HG03103 (cell line): ENCODE measurements around the gene DKKL1.

ENCODE experiments used
- ATAC-seq: cut with Tn5 transposase; IDR thresholded peaks from one replicate; pipeline ENCODE4 v1.9.1; 2021; ENCODE audit warnings: low read depth; ENCODE audit not compliant: unreplicated experiment

DKKL1 gene

GRCh38 chr19:49391581-49392399, 28.1 kb downstream of the DKKL1 start:
- no peak for ATAC-seq

- ATAC-seq = no peak
These were observed 30.2 kb downstream of the DKKL1 start for GRCh38 chr19:49393881-49394280.

- no peak for ATAC-seq
These were observed 32.1 kb downstream of the DKKL1 start for GRCh38 chr19:49395581-49396407.

GRCh38 chr19:49396738-49397505, 33.2 kb downstream of the DKKL1 start:
- ATAC-seq = no peak

- ATAC-seq = no peak
These were observed 34.4 kb downstream of the DKKL1 start for GRCh38 chr19:49398001-49398615.

GRCh38 chr19:49398931-49399330, 35.3 kb downstream of the DKKL1 start:
- no peak for ATAC-seq

GRCh38 chr19:49400029-49400428, 36.4 kb downstream of the DKKL1 start:
- ATAC-seq = no peak

GRCh38 chr19:49403404-49404187, 39.9 kb downstream of the DKKL1 start:
- ATAC-seq = no peak

GRCh38 chr19:49407079-49407478, 43.4 kb downstream of the DKKL1 start:
- ATAC-seq = no peak

GRCh38 chr19:49407482-49408015, 43.9 kb downstream of the DKKL1 start:
- ATAC-seq = no peak

- ATAC-seq = no peak
These were observed 45.3 kb downstream of the DKKL1 start for GRCh38 chr19:49408816-49409440.

- no peak for ATAC-seq
These were observed 45.9 kb downstream of the DKKL1 start for GRCh38 chr19:49409441-49410029.

GRCh38 chr19:49411681-49412326, 48.1 kb downstream of the DKKL1 start:
- no peak for ATAC-seq

GRCh38 chr19:49413348-49413747, 49.7 kb downstream of the DKKL1 start:
- no peak for ATAC-seq

GRCh38 chr19:49414256-49414655, 50.6 kb downstream of the DKKL1 start:
- no peak for ATAC-seq

GRCh38 chr19:49415102-49415809, 51.6 kb downstream of the DKKL1 start:
- no peak for ATAC-seq

GRCh38 chr19:49415810-49416200, 52.1 kb downstream of the DKKL1 start:
- ATAC-seq = no peak

GRCh38 chr19:49417088-49417487, 53.4 kb downstream of the DKKL1 start:
- ATAC-seq = no peak
